Breast epithelium (tissue), 3 donors: Measurements from ENCODE around the gene SIX5.

Experiments
- CTCF ChIP-seq, 3 donors: fragments of 450-650 bp; IDR thresholded peaks; one replicate each; pipeline ENCODE4 v1.5.1; 2016 to 2017; ENCODE audit warnings: antibody characterized with exemption in 3 of 3, mild to moderate bottlenecking in 3 of 3, moderate library complexity in 3 of 3
- POLR2A ChIP-seq: fragments of 450-650 bp; IDR thresholded peaks from one replicate; pipeline ENCODE4 v1.6.1; 2016; ENCODE audit warnings: antibody characterized with exemption, mild to moderate bottlenecking, moderate library complexity
- POLR2AphosphoS5 ChIP-seq, 3 donors: sonication (generic); formaldehyde crosslinking; IDR thresholded peaks; one replicate each; pipeline ENCODE4 v1.6.1; 2017; ENCODE audit warnings: antibody characterized with exemption in 3 of 3

GRCh38 chr19:45800070-45800553 lies 31.1 kb upstream of the SIX5 start:
- TF ChIP-seq CTCF (IDR thresholded peaks at IDR 0.05): no peak
- TF ChIP-seq POLR2A: no peak
- TF ChIP-seq POLR2AphosphoS5 (IDR thresholded peaks at IDR 0.05): no peak
